Measurements from ENCODE around the gene HSD17B7.

HSD17B7 gene

DNA sequence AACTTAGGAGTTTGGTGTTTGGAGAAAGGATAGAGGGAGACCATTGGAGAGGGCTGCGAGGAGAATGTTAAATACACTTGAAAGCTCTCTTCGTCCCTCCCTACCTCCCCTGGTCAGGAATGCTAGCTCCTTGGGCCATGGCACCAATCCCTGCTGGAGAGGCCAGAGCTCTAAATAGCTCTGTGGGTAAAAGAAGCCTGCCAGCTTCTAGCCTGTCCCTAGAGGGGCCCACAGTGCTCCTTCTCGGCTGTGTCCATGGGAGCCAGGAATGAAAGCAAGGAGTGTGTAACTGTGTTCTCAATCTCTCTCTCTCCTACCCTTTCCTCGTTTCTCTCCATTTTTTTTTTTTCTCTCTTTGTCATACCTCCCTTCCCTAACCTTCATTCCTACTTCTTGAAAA, 70.6 kb downstream of the HSD17B7 start, which contains the start of gene CCDC190:
CCDC190 (minus strand) TSS at position 75 of the 400 bp plus-strand sequence. CDS start 1,529 bp downstream, outside the sequence.
- TF ChIP-seq, protein P1, sequence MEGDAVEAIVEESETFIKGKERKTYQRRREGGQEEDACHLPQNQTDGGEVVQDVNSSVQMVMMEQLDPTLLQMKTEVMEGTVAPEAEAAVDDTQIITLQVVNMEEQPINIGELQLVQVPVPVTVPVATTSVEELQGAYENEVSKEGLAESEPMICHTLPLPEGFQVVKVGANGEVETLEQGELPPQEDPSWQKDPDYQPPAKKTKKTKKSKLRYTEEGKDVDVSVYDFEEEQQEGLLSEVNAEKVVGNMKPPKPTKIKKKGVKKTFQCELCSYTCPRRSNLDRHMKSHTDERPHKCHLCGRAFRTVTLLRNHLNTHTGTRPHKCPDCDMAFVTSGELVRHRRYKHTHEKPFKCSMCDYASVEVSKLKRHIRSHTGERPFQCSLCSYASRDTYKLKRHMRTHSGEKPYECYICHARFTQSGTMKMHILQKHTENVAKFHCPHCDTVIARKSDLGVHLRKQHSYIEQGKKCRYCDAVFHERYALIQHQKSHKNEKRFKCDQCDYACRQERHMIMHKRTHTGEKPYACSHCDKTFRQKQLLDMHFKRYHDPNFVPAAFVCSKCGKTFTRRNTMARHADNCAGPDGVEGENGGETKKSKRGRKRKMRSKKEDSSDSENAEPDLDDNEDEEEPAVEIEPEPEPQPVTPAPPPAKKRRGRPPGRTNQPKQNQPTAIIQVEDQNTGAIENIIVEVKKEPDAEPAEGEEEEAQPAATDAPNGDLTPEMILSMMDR (IDR thresholded peaks at IDR 0.05; ENCODE audit: extremely low read depth, missing control alignments) = no peak
- no peak for DNase-seq (ENCODE audit: low spot score)

- TF ChIP-seq, protein P1 (IDR thresholded peaks at IDR 0.05; ENCODE audit: extremely low read depth, missing control alignments) = no peak
- no peak for DNase-seq (ENCODE audit: low spot score)
These were observed 71.1 kb downstream of the HSD17B7 start for GRCh38 chr1:162861625-162862024.

Data from GM20000 (cell line).